Measurements from ENCODE around the gene CPVL.
"Not testable (repeated sequence)": the region's sequence is repeated elsewhere in the genome, so short reads cannot be mapped to it uniquely, and the experiment has no call there.

CPVL gene

GRCh38 chr7:29115753-29116152, 30.6 kb downstream of the CPVL start:
- Mint-ChIP-seq H3K4me1 (peaks cover 11% of the 10 kb centered on the region), H3K4me3 (no peak overlapping the region), H3K36me3 (no peaks in the 10 kb centered on the region)

GRCh38 chr7:29115130-29115687, 31.1 kb downstream of the CPVL start:
- Mint-ChIP-seq H3K4me3 (no peak overlapping the region), H3K4me1 (peaks cover 11% of the 10 kb centered on the region), H3K36me3 (no peaks in the 10 kb centered on the region), H3K9me3 (no peaks in the 10 kb centered on the region), H3K27ac (no peak overlapping the region)
- ATAC-seq (no peak), DNase-seq (ENCODE audit: low spot score in 2 of 2) (no peak)

More at GRCh38 chr7:29115753-29116152, 30.6 kb downstream of the CPVL start:
- Mint-ChIP-seq H3K9me3 (no peaks in the 10 kb centered on the region), H3K27ac (no peak overlapping the region)
- no peak for DNase-seq (ENCODE audit: low spot score in 2 of 2)
- no peak for ATAC-seq

DNA sequence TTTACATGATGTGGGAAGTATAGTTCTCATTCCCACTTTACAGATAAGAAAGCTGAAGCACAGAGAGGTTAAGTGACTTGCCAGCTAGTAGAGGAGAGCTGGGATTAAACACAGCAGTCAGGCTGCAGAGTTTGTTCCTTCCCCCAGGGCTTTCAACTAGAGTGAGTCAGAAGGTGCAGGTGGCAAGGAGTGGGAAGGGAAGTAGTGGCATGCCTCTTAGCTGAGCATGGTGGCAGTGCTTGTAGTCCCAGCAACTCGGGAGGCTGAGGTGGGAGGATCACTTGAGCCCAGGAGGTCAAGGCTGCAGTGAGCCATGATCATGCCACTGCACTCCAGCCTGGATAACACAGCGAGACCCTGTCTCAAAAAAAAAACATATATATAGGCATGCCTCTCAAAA, 32.1 kb downstream of the CPVL start:
- H3K27ac Mint-ChIP-seq; DNase-seq (ENCODE audit: low spot score in 2 of 2); H3K4me3 Mint-ChIP-seq; H3K36me3 Mint-ChIP-seq; H3K9me3 Mint-ChIP-seq: not testable (repeated sequence)
- H3K4me1 Mint-ChIP-seq, result peaks cover 11% of the 10 kb centered on the region
- ATAC-seq, result peak; percentile 47

DNA sequence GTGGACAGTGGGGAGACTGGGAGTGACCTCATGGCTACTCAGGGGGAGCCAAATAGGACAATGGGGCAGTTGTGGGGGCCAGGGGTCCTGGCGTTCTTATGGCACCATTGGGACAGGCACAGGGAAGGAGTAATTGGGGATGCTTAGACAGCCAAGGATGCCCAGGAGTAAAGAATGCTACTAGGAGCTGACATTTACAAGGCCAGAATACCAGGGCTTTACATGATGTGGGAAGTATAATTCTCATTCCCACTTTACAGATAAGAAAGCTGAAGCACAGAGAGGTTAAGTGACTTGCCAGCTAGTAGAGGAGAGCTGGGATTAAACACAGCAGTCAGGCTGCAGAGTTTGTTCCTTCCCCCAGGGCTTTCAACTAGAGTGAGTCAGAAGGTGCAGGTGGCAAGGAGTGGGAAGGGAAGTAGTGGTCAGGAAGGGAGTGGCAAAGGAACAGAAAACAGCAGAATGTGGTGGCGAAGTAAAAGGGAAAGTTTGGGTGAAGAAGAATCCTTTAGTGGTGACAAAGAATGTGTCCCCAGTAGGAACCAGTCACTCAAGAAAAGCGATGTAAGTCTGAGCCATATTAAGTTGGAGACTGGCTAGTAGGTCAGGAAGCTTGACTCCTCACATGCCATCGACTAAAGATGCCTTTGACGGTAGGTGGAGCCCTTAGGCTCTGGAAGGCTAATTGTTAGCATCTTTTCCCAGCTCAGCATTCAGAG, 32.8 kb downstream of the CPVL start:
- Mint-ChIP-seq H3K9me3 (no peaks in the 10 kb centered on the region), H3K4me3 (no peak overlapping the region), H3K4me1 (peaks cover 11% of the 10 kb centered on the region), H3K27ac (no peak overlapping the region), H3K36me3 (no peaks in the 10 kb centered on the region)
- no peak for DNase-seq (ENCODE audit: low spot score in 2 of 2)
- ATAC-seq, result peak; percentile 69

DNA sequence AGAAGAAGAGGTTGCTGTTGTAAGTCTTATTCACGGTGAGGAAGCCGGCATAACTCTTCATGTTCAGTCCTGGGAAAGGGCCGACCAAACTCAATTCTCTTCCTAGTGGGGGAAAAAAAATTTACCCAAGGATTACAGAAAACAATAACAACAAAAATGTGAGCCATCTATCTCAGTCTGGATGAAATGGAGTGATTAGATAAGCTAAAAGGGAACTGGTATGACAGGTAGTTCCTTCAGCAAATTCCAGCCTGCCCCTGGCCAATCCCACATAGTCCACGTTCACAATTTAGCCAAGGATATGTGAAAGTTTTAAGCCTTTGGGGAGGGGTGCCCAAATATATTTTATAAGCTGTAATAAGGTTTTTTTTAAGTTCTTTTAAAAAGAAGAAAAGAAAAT, 33.6 kb downstream of the CPVL start:
- no peak overlapping the region for H3K27ac Mint-ChIP-seq
- no peaks in the 10 kb centered on the region for H3K9me3 Mint-ChIP-seq
- DNase-seq (ENCODE audit: low spot score in 2 of 2), result no peak
- no peak overlapping the region for H3K4me3 Mint-ChIP-seq
- H3K4me1 Mint-ChIP-seq, result peaks cover 11% of the 10 kb centered on the region
- ATAC-seq, result no peak
- H3K36me3 Mint-ChIP-seq, result no peaks in the 10 kb centered on the region

DNA sequence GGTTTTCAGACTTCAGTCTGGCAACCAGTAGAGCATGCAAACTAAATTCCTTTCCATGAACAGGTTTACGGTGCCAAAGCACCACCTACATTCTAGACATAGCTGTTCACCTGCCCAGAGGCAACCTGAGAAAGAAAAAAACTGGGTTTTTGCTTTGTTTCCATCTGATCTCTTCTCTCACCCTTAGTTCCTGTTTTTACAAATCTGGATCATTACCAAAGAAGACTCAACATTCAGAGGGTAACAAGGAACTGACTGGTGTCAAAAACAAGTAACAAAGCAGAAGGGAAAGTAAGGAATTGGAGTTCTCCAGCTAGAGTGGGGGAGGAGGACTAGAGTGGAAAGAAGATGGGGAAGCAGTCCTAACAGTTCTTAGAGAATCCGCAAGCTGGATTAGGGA, 36.4 kb downstream of the CPVL start:
- Mint-ChIP-seq H3K9me3 (no peaks in the 10 kb centered on the region), H3K4me3 (no peak overlapping the region), H3K27ac (no peak overlapping the region), H3K36me3 (no peaks in the 10 kb centered on the region), H3K4me1 (peaks cover 11% of the 10 kb centered on the region)
- no peak for ATAC-seq
- no peak for DNase-seq (ENCODE audit: low spot score in 2 of 2)

GRCh38 chr7:29109358-29109757, 37.0 kb downstream of the CPVL start:
- no peaks in the 10 kb centered on the region for H3K9me3 Mint-ChIP-seq
- ATAC-seq, result no peak

GRCh38 chr7:29107056-29107455, 39.3 kb downstream of the CPVL start:
- no peak overlapping the region for H3K4me3 Mint-ChIP-seq
- no peaks in the 10 kb centered on the region for H3K9me3 Mint-ChIP-seq
- H3K36me3 Mint-ChIP-seq, result no peaks in the 10 kb centered on the region
- DNase-seq (ENCODE audit: low spot score in 2 of 2) (no peak), ATAC-seq (no peak)
- no peak overlapping the region for H3K27ac Mint-ChIP-seq
- H3K4me1 Mint-ChIP-seq, result no peaks in the 10 kb centered on the region

More at GRCh38 chr7:29109358-29109757, 37.0 kb downstream of the CPVL start:
- no peak for DNase-seq (ENCODE audit: low spot score in 2 of 2)
- peaks cover 11% of the 10 kb centered on the region for H3K4me1 Mint-ChIP-seq
- no peak overlapping the region for H3K4me3 Mint-ChIP-seq
- H3K27ac Mint-ChIP-seq, result no peak overlapping the region
- H3K36me3 Mint-ChIP-seq, result no peaks in the 10 kb centered on the region

DNA sequence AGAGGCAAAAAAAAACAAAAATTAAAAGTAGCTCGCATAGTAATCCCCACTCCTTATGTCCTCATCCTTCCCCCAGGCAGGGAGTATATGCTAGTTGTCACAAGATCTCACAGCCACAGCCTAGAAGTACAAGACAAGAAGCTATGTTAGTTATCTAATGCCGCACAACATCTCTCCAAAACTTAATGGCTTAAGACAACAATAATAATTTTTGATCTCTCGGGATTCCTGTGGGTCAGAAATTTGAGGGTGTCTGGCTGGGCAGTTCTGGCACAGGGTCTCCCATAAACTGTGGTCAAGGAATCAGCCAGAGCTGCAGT, 39.7 kb downstream of the CPVL start:
- no peak overlapping the region for H3K4me3 Mint-ChIP-seq
- H3K36me3 Mint-ChIP-seq, result no peaks in the 10 kb centered on the region
- no peaks in the 10 kb centered on the region for H3K9me3 Mint-ChIP-seq
- H3K27ac Mint-ChIP-seq, result no peak overlapping the region
- no peak for DNase-seq (ENCODE audit: low spot score in 2 of 2)
- no peaks in the 10 kb centered on the region for H3K4me1 Mint-ChIP-seq
- ATAC-seq, result no peak

DNA sequence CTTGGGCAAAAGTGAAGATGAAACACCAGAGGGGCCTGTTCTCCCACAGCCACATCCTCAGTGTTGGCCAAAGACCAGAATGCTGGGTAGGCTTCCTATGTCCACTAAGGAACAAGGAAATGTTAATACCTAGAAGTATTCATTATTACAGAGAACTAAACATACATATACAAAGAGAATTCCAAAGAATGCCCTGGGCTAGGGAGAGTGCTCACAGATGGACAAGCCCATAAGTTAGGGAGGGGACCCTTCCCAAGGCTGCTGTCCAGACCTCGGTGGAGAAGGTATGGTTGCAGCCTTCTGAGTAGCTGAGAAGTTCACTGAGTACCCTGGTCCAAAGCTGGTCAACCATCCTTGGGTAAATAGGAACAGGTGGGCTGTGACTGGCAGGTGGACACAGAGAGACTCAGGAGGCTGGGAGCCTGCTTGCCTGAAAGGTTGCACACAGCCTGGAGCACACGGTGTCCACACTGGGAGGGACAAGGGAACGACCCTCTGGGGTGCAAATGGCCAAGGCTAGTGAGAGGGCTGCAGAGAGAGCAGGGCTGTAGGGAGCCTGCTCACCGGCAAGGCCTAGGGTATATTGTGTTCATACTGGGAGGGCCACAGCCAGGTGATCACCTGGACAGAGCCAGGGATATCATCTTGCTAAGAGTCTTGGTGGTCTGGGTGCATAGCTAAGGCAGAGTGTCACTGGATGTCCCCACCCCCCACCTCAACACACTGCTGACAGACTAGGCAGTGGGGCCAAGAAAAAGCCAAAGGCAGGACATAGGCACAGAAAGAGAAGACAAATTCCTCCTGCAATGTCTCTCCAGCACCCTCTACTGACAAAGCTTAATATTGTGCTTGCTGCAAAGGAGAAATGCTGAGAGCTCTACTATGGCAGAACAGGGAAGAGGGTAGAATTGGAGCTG, 40.3 kb downstream of the CPVL start:
- ATAC-seq, result peak; percentile 68
- DNase-seq (ENCODE audit: low spot score in 2 of 2), result peak in 1 of 2 donors; percentile 62
- Mint-ChIP-seq H3K4me1 (no peaks in the 10 kb centered on the region), H3K4me3 (no peak overlapping the region), H3K9me3 (no peaks in the 10 kb centered on the region), H3K36me3 (no peaks in the 10 kb centered on the region), H3K27ac (no peak overlapping the region)

GRCh38 chr7:29105191-29105590, 41.1 kb downstream of the CPVL start:
- ATAC-seq (no peak), DNase-seq (ENCODE audit: low spot score in 2 of 2) (no peak)
- Mint-ChIP-seq H3K4me3 (no peak overlapping the region), H3K27ac (no peak overlapping the region), H3K36me3 (no peaks in the 10 kb centered on the region), H3K4me1 (no peaks in the 10 kb centered on the region), H3K9me3 (no peaks in the 10 kb centered on the region)

- H3K4me3 Mint-ChIP-seq, result no peak overlapping the region
- DNase-seq (ENCODE audit: low spot score in 2 of 2) (peak in 1 of 2 donors; percentile 63), ATAC-seq (peak; percentile 42)
- H3K36me3 Mint-ChIP-seq, result no peaks in the 10 kb centered on the region
- no peaks in the 10 kb centered on the region for H3K4me1 Mint-ChIP-seq
- H3K27ac Mint-ChIP-seq, result no peak overlapping the region
- no peaks in the 10 kb centered on the region for H3K9me3 Mint-ChIP-seq
Observed at GRCh38 chr7:29102558-29103151, 43.7 kb downstream of the CPVL start.

GRCh38 chr7:29100924-29101323, 45.4 kb downstream of the CPVL start:
- Mint-ChIP-seq H3K36me3 (no peaks in the 10 kb centered on the region), H3K4me3 (no peak overlapping the region), H3K9me3 (no peaks in the 10 kb centered on the region), H3K27ac (no peak overlapping the region), H3K4me1 (no peaks in the 10 kb centered on the region)
- ATAC-seq (no peak), DNase-seq (ENCODE audit: low spot score in 2 of 2) (no peak)

DNA sequence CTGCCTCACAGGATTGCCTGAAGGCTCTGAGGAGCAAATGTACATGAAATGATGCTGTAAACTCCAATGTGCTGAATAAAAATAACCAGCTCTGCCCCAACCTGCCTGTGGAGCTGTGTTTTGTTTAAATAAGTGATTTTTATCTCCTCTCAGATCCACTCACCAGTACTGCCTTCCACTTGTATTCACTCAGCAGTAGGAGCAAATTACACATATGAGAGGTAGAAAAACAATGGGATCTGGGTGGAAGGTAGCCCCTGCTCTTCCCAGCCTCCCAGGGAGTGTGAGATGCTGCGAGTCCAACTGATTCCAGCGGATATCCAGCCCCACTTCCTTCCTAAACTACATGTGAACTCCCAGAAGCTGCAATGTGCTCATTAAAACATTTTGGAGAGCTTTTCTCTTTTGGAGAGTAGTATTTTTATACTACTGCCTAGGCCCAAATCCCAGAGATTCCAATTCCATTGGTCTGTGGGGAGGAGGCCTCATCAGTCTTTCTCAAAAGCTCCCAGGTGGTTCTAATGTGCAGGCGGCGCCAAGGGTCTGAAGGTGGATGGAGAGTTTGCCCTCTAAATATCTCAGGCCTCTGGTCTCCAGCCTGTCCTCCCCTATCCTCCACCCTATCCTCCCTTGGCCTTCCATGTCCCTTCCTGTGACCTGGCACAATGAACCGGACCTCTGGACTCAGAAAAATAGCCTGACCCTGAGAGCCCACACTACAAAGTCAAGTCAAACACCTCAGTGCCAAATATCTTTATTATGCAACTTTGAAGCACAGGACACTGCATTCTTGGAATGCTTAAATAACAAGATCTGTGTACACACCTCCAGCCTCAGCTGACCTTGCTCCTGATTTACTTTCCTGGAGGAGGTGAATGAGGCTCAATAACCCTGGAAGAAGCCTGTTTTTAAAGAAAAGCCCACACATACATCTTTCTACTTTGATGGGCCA, 46.2 kb downstream of the CPVL start:
- ATAC-seq (no peak), DNase-seq (ENCODE audit: low spot score in 2 of 2) (no peak)
- Mint-ChIP-seq H3K9me3 (no peaks in the 10 kb centered on the region), H3K27ac (no peak overlapping the region), H3K4me3 (no peak overlapping the region), H3K36me3 (no peaks in the 10 kb centered on the region), H3K4me1 (no peaks in the 10 kb centered on the region)

DNA sequence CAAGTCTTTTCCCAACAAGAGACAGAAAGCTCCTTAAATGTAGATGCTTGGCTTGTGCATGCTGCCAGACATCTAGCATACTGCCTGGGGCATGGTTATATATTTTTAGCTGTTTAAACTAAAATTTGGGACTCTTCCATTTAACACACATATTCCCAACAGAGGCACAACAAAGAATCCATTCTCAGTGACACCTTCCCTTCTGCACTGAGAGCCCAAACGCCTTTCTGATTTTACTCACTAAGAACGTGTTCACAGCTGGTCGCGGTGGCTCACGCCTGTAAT, 49.9 kb downstream of the CPVL start:
- DNase-seq (ENCODE audit: low spot score in 2 of 2) (no peak), ATAC-seq (no peak)
- peaks cover 4% of the 10 kb centered on the region for H3K4me1 Mint-ChIP-seq
- H3K9me3 Mint-ChIP-seq, result no peaks in the 10 kb centered on the region
- H3K36me3 Mint-ChIP-seq, result no peaks in the 10 kb centered on the region
- H3K27ac Mint-ChIP-seq, result no peak overlapping the region
- no peak overlapping the region for H3K4me3 Mint-ChIP-seq
